ENCODE measurements around the gene ZNF853.
"Not testable (repeated sequence)": the region's sequence is repeated elsewhere in the genome, so short reads cannot be mapped to it uniquely, and the experiment has no call there.

The ZNF853 gene

DNA sequence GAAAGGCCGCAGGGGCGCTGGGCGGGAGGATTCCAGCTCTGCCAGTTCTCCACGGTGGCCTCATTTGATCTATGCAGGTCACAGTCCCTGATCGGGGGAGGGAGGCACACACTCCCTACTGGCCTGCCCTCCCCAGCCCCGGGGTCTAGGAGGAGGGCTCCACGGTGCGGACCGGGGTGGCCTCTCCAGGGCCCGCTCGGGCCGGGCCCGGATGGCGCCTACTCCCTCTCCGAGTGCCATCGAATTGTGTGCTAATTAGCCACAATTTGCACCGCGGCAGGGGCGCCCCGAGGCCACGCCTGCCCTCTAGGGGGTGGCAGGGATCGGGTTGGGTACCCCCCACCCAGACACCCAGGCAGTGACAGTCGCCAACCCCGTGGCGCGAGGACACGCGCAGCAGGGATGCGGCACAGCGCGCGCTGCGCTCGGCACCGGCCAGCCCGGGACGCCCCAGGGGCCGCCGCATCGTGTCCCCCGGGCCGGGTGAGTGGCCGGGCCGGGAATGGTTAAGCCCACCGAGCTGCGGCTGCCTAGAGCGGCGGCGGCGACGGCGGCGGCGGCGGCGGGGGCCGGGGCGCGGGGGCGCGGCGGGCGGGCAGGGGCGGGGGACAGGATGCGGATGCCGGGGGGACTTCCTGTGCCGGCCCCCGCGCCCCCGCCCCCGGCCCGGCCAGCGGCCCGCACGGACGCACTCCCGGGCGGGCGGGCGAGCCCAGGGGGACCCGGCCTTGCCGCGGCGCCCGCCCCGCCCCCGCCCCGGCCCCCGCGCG is at the start of gene ZNF853:
ZNF853 (plus strand) TSS at position 658 of the 770 bp plus-strand sequence. CDS start 565 bp downstream, outside the sequence.
- DNase-seq = no peak

DNA sequence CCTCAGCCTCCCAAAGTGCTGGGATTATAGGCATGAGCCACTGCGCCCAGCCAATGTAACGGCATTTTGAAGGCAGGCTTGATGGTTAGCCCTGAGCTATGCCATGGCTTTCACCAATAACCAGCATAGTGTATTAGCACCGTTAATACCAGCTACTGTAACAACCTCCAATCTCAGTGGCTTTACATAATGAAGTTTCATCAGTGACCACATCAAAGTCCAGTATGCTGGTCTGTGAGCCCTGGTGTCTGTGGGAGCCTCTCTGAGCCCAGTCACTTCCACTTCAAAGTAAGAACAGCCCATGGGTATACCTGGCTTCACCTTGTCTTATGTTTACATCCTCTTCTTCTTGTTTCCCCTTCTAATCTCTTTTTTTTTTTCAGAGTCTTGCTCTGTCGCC is 49.8 kb upstream of the ZNF853 start:
- no peak for DNase-seq

GRCh38 chr7:6567886-6568285 is 47.5 kb upstream of the ZNF853 start:
- DNase-seq = no peak

DNA sequence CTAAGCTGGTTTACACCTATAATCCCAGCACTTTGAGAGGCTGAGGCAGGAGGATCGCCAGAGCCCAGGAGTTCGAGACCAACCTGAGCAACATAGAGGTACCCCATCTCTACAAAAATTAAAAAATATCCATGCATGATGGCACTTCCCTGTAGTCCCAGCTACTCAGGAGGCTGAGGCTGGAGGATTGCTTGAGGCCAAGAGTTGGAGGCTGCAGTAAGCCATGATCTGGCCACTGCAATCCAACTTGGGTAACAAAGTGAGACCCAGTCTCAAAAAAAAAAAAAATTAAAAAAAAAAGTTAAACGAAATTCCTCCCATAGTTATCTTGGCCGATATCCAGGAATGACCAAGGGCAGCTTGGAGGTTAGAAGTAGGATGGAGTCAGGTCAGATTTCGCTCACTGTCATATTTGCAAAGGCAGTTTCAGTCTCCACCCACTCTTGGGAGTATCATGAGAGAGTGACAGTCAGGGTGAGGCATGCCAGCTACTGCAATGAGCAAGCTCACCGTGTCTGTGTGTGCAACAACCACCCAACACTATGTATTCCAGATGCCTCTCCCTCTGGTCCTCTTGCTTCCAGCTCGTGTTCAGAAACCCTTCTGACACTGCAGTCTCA is 44.1 kb upstream of the ZNF853 start:
- no peak for DNase-seq

DNA sequence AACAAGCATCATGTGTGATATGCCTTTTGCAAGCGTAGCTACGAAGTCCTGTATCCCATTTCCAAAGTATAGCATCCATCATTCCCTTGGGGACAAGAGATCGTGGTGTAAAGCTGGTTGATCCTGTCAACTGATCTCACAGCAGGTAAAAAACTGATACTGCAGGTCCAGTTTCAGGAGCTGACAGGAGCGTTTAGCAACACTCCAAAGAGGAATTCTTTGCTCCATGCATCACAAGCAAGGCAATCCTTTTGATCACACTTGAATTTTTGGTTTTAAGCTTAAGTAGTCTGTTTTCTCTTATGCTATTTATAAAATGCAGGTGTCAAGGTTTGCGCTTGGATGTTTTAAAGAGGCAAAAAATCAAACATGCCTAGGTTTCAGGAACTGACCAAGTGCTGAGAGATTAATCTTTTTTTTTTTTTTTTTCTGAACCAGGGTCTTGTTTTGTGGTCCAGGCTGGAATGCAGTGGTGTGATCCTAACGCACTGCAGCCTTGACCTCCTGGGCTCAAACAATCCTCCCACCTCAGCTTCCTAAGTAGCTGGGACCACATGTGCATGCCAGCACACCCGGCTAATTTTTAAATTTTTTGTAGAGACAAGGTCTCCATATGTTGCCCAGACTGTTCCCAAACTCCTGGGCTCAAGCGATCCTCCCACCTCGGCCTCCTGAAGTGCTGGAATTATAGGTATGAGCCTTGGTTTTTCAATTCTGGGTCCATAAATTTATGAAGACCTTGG is 40.0 kb upstream of the ZNF853 start:
- DNase-seq = no peak

GRCh38 chr7:6576024-6576866 is 39.2 kb upstream of the ZNF853 start:
- no peak for DNase-seq

DNA sequence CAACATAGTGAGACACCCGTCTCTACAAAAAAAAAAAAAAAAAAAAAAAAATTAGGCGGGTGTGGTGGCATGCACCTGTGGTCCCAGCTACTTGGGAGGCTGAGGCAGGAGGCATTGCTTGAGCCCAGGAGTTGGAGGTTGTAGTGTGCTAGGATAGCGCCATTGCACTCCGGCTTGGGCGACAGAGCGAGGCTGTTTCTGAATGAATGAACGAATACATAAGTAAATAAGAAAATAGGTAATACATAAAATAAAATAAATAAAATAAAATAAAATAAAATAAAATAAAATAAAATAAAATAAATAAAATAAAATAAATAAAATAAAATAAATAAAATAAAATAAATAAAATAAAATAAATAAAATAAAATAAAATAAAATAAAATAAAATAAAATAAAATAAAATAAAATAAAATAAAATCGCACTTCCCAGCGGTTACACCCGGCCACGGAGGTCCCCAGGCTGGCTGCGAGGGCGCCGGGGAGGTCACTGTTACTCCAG is 38.5 kb upstream of the ZNF853 start:
- DNase-seq = not testable (repeated sequence)

GRCh38 chr7:6577369-6578113 is 37.9 kb upstream of the ZNF853 start, which contains the start of gene ZDHHC4:
Gene ZDHHC4 (plus strand): TSS chr7:6577454. CDS start chr7:6580562, 3,108 bp downstream.
- DNase-seq = peak in 1 of 2 experiments; percentile 16

DNA sequence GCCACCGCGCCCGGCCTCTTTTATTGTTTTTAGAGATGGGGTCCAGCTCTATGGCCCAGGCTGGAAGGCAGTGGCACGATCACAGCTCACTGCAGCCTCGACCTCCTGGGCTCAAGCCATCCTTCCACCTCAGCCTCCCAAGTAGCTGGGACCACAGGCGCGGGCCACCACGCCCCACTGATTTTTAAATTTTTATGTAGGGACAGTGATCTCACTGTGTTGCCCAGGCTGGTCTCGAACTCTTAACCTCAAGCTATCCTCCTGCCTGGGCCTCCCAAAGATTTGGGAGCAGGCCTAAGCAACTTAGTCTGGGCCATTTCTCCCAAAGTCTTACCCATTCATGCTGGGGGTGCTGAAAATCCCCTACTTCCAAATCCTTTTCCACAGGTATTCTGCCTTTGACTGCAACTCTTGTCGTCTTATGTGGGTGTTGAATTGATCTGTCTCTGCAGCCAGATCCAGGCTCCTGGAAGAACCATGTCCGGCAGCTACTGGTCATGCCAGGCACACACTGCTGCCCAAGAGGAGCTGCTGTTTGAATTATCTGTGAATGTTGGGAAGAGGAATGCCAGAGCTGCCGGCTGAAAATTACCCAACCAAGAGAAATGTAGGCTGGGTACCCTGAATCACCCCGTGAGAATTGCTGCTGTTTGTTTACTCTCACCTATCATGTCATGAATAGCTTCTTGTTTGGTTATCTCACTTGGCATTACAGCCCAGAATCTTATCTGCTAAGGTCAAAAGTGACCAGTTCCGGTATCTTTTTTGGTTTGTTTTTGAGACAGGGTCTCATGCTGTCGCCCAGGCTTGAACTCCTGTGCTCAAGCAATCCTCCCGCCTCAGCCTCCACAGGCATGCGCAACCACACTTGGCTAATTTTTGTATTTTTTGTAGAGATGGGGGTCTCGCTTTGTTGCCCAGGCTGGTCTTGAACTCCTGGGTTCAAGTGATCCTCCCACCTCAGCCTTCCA is 37.0 kb upstream of the ZNF853 start:
- DNase-seq = no peak

- DNase-seq = no peak
Measured at GRCh38 chr7:6579446-6579845, 36.0 kb upstream of the ZNF853 start.

GRCh38 chr7:6585746-6586432 is 29.5 kb upstream of the ZNF853 start:
- not testable (repeated sequence) for DNase-seq

DNA sequence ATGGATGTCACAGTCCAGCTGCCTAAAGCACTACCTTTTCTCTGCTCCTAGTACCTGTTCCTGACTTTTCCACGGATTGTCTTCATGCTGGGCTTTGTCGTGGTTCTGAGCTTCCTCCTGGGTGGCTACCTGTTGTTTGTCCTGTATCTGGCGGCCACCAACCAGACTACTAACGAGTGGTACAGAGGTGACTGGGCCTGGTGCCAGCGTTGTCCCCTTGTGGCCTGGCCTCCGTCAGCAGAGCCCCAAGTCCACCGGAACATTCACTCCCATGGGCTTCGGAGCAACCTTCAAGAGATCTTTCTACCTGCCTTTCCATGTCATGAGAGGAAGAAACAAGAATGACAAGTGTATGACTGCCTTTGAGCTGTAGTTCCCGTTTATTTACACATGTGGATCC is 26.8 kb upstream of the ZNF853 start:
- DNase-seq = no peak

GRCh38 chr7:6589151-6589828 is 26.1 kb upstream of the ZNF853 start:
- DNase-seq = no peak

- DNase-seq = no peak
Measured at GRCh38 chr7:6589829-6590644, 25.4 kb upstream of the ZNF853 start, which contains the start of gene INTS15. Gene INTS15 (plus strand): TSS chr7:6590021. CDS start chr7:6590284, 263 bp downstream.

GRCh38 chr7:6590645-6591110 is 24.7 kb upstream of the ZNF853 start:
- no peak for DNase-seq

GRCh38 chr7:6600093-6600492 is 15.3 kb upstream of the ZNF853 start:
- no peak for DNase-seq

DNA sequence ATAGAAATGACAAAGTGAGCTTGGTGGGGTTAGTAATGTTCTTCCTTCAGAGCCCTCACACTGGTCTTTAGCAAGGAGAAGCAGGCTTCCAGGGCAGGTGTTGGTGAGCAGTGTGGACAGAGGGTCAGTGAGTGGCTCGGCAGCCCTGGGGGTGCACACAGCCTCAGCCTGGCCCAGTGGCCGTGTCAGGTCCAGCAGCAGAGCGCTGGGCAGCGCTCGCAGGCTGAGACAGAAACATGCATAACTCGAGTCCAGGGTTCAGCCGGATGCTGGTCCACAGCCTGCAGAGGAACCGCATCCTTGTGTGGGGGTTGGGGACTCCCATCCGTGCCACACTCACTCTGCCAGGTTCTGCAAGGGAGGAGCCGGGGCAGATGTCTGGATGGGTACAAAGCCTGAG is 11.0 kb upstream of the ZNF853 start:
- DNase-seq = no peak
